ENCODE results near the gene ZNF792. TPM values are rescaled to one million over a fixed set of nuclear protein-coding genes. Genes with fewer than 3 reads are reported as not detected.
"Not testable (repeated sequence)": the region's sequence is repeated elsewhere in the genome, so short reads cannot be mapped to it uniquely, and the experiment has no call there.

The ZNF792 gene
- total RNA-seq, 1 experiment from 2014 or later = 1.2 TPM

GRCh38 chr19:34932494-34932893 is 31.5 kb downstream of the ZNF792 start:
- no peak for DNase-seq (ENCODE audit: extremely low read depth, low read depth)

GRCh38 chr19:34926685-34927375 is 37.2 kb downstream of the ZNF792 start, which contains the start of gene ZNF30:
TSS of gene ZNF30 (plus strand) at chr19:34926903. CDS start at chr19:34929948, 3,045 bp downstream.
- peak; percentile 77 for DNase-seq (ENCODE audit: extremely low read depth, low read depth)

- DNase-seq (ENCODE audit: extremely low read depth, low read depth) = no peak
These were observed 37.7 kb downstream of the ZNF792 start for GRCh38 chr19:34926361-34926684.

GRCh38 chr19:34925278-34925855 is 38.7 kb downstream of the ZNF792 start:
- DNase-seq (ENCODE audit: extremely low read depth, low read depth) = no peak

- DNase-seq (ENCODE audit: extremely low read depth, low read depth) = not testable (repeated sequence)
These were observed 43.8 kb downstream of the ZNF792 start for GRCh38 chr19:34920090-34920786.

- DNase-seq (ENCODE audit: extremely low read depth, low read depth) = no peak
These were observed 45.8 kb downstream of the ZNF792 start for GRCh38 chr19:34918190-34918589.

GRCh38 chr19:34917144-34917543 is 46.9 kb downstream of the ZNF792 start:
- not testable (repeated sequence) for DNase-seq (ENCODE audit: extremely low read depth, low read depth)

GRCh38 chr19:34910770-34911169 is 53.3 kb downstream of the ZNF792 start:
- no peak for DNase-seq (ENCODE audit: extremely low read depth, low read depth)

Other genes with a start within 250 kb of the ZNF792 start
- gene ZNF181, start 230.0 kb downstream of the ZNF792 start, total RNA-seq (2014; rRNA removed; shearing (Covaris generic)) = 12.6 and 14.7 TPM in 2 replicates
- gene ZNF599, start 191.0 kb downstream of the ZNF792 start, total RNA-seq (2014; rRNA removed; shearing (Covaris generic)) = 0.84 and 0.98 TPM in 2 replicates
- 4.2 and 5.2 TPM in 2 replicates for gene ZNF30, start 37.3 kb downstream of the ZNF792 start, total RNA-seq (2014; rRNA removed; shearing (Covaris generic))
- gene GRAMD1A, start 36.1 kb upstream of the ZNF792 start, total RNA-seq (2014; rRNA removed; shearing (Covaris generic)) = 28.8 and 34.5 TPM in 2 replicates
- 0.61 and 0.82 TPM in 2 replicates for gene SCN1B, start 66.2 kb upstream of the ZNF792 start, total RNA-seq (2014; rRNA removed; shearing (Covaris generic))
- not detected in 2 replicates for gene HPN, start 77.5 kb upstream of the ZNF792 start, total RNA-seq (2014; rRNA removed; shearing (Covaris generic))
- gene FXYD3, start 151.6 kb upstream of the ZNF792 start, total RNA-seq (2014; rRNA removed; shearing (Covaris generic)) = not detected in 2 replicates
- 0.12 TPM in 1 of 2 replicates, not detected in the other for gene LGI4, start 170.8 kb upstream of the ZNF792 start, total RNA-seq (2014; rRNA removed; shearing (Covaris generic))
- gene FXYD1, start 174.6 kb upstream of the ZNF792 start, total RNA-seq (2014; rRNA removed; shearing (Covaris generic)) = not detected in 2 replicates
- not detected in 2 replicates for gene FXYD7, start 179.0 kb upstream of the ZNF792 start, total RNA-seq (2014; rRNA removed; shearing (Covaris generic))
- gene FXYD5, start 190.5 kb upstream of the ZNF792 start, total RNA-seq (2014; rRNA removed; shearing (Covaris generic)) = 104 TPM in 2 replicates

Data from NCI-H460 (cell line).